Left ventricle myocardium inferior (tissue), 1 donor: ENCODE results near the gene SRSF2. TPM values are rescaled to one million over a fixed set of nuclear protein-coding genes. Genes with fewer than 3 reads are reported as not detected.
A peak's percentile ranks its signal among the peaks of the same experiment; 100 is the strongest.

ENCODE experiments used
- DNase-seq: peaks from one replicate; pipeline ENCODE4 v3.0.0-alpha.2; 2020
- H3K27ac ChIP-seq: fragments of 200-600 bp; replicated peaks from 2 replicates; pipeline ENCODE4 v1.8.0; 2021
- H3K27me3 ChIP-seq: fragments of 200-600 bp; 2 replicates; pipeline ENCODE4 v1.8.0; 2021; ENCODE audit warnings: low read depth
- H3K36me3 ChIP-seq: fragments of 200-600 bp; 2 replicates; pipeline ENCODE4 v1.8.0; 2021
- H3K4me1 ChIP-seq: fragments of 200-600 bp; 2 replicates; pipeline ENCODE4 v1.8.0; 2021
- H3K4me3 ChIP-seq: fragments of 200-600 bp; 2 replicates; pipeline ENCODE4 v1.8.0; 2021; ENCODE audit warnings: mild to moderate bottlenecking, moderate library complexity
- H3K9me3 ChIP-seq: fragments of 200-600 bp; replicated peaks from 2 replicates; pipeline ENCODE4 v1.8.0; 2021
- CTCF ChIP-seq: fragments of 200-600 bp; IDR thresholded peaks from 2 replicates; pipeline ENCODE4 v1.8.0; 2021; ENCODE audit warnings: antibody characterized with exemption, mild to moderate bottlenecking, borderline replicate concordance
- intact Hi-C: fragments of 100-400 bp; cut with micrococcal nuclease; formaldehyde crosslinking; loops from one replicate; pipeline ENCODE4 v1.11.0; 2022
- long read RNA-seq: library from polyadenylated mRNA; unstranded; transcript quantifications from one replicate; pipeline ENCODE4 v2.0.0, GENCODE V29; 2021
- total RNA-seq: library from RNA; stranded (reverse); fragmentation: NEBNext Ultra II Directional; extraction: Animal tissue kit (Norgen Biotek cat#: 25700); gene quantifications from one replicate; pipeline ENCODE4 v1.2.1, GENCODE V29; 2021
- donor health status: DM: no; HTN: yes; CAD: no; lungs with severe emphysema.

SRSF2 gene
- 78.5 TPM for total RNA-seq
- long read RNA-seq, transcript SRSF2-202 (3 exons, 1,927 nt): major isoform, 50 of 87 reads
- long read RNA-seq, transcript SRSF2-203 (2 exons, 2,885 nt): minor isoform, 16 of 87 reads
- long read RNA-seq, partial matches to known transcripts: 10 of 87 reads
- long read RNA-seq, other reads (novel, unspliced or antisense): 5 of 87 reads

GRCh38 chr17:76737082-76737675 lies at the start of gene SRSF2:
Gene SRSF2 (minus strand): TSS chr17:76737331. CDS start chr17:76737160, 171 bp downstream.
- Histone ChIP-seq H3K9me3 (no peaks in the 10 kb centered on the region), H3K4me3 (peak within 1 kb of the TSS; percentile 96), H3K4me1 (peaks cover 89% of the 10 kb centered on the region), H3K27ac (peak within 1 kb of the TSS; percentile 100), H3K27me3 (no peaks in the 10 kb centered on the region), H3K36me3 (peaks cover 50% of the 10 kb centered on the region)
- peak; percentile 99 for DNase-seq
- intact Hi-C loops: no loop called here
- TF ChIP-seq CTCF: no peak

GRCh38 chr17:76784926-76785325 lies 47.8 kb upstream of the SRSF2 start:
- Histone ChIP-seq H3K27me3 (no peaks in the 10 kb centered on the region), H3K9me3 (no peaks in the 10 kb centered on the region), H3K4me3 (no peak overlapping the region), H3K4me1 (peaks cover 8% of the 10 kb centered on the region), H3K27ac (no peak overlapping the region), H3K36me3 (peaks cover 44% of the 10 kb centered on the region)
- DNase-seq: no peak
- no peak for TF ChIP-seq CTCF
- intact Hi-C loops: no loop called here

- Histone ChIP-seq H3K36me3 (peaks cover 61% of the 10 kb centered on the region), H3K27ac (no peak overlapping the region)
- intact Hi-C loops: no loop called here
Measured at GRCh38 chr17:76783146-76783545, 46.0 kb upstream of the SRSF2 start.

GRCh38 chr17:76781056-76781982 lies 44.2 kb upstream of the SRSF2 start:
- peaks cover 74% of the 10 kb centered on the region for H3K36me3 ChIP-seq

More at GRCh38 chr17:76783146-76783545, 46.0 kb upstream of the SRSF2 start:
- no peak for DNase-seq
- Histone ChIP-seq H3K9me3 (no peaks in the 10 kb centered on the region), H3K4me3 (no peak overlapping the region), H3K27me3 (no peaks in the 10 kb centered on the region), H3K4me1 (peaks cover 8% of the 10 kb centered on the region)
- no peak for TF ChIP-seq CTCF

More at GRCh38 chr17:76781056-76781982, 44.2 kb upstream of the SRSF2 start:
- Histone ChIP-seq H3K27ac (no peak overlapping the region), H3K9me3 (no peaks in the 10 kb centered on the region), H3K4me1 (no peaks in the 10 kb centered on the region), H3K27me3 (no peaks in the 10 kb centered on the region), H3K4me3 (no peak overlapping the region)
- intact Hi-C loops: no loop called here
- TF ChIP-seq CTCF: no peak
- DNase-seq: no peak
